Activated T-cell treated with anti-CD3 and anti-CD28 coated beads, Interleukin-2, amount 50 U/mL, for 24 hours (primary cell): ENCODE measurements around the gene SLC5A2.

ENCODE experiments used
- DNase-seq: peaks from one replicate; pipeline ENCODE4 v3.0.0-alpha.2; 2020
- H3K27ac Mint-ChIP-seq: 2 replicates; pipeline ENCODE4 v1.8.0; 2020; ENCODE audit warnings: mild to moderate bottlenecking, mixed read lengths
- H3K27me3 Mint-ChIP-seq: 2 replicates; pipeline ENCODE4 v1.8.0; 2020; ENCODE audit warnings: mixed read lengths
- H3K36me3 Mint-ChIP-seq: 2 replicates; pipeline ENCODE4 v1.8.0; 2020; ENCODE audit warnings: low read depth, mixed read lengths
- H3K4me1 Mint-ChIP-seq: 2 replicates; pipeline ENCODE4 v1.8.0; 2020; ENCODE audit warnings: low read depth, mixed read lengths
- H3K4me3 Mint-ChIP-seq: 2 replicates; pipeline ENCODE4 v1.8.0; 2020; ENCODE audit warnings: mild to moderate bottlenecking, moderate library complexity, mixed read lengths
- H3K9me3 Mint-ChIP-seq: 2 replicates; pipeline ENCODE4 v1.8.0; 2020; ENCODE audit warnings: mixed read lengths

Gene SLC5A2

DNA sequence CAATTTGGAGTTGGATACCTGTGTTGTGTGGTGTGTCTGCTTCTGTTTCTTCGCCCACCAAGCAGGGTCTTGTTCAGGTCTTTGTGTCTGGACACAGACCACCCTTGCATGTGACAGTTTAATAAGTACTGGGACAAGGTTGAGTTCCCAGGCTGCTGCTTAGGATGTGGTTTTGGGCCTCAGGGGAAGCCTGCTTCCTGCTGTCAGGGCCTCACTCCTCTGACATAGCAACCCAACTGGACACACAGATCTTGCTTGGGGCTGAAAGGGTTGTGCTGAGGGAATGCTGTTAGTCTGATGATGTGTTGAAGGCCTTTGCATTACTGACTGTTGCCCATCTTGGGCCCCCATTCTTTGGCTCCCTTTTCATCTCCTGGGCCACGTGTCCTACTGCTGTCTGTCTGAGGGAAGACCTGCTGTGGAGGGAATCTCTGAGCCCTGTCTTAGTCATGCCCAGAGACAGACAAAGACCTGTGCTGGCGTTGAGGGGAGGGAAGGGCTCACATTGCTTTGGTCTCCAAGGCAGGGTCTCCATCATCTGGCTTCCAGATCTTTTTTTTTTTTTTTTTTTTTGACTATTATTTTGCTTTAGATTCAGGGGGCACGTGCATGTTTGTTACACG, 15.7 kb upstream of the SLC5A2 start:
- Mint-ChIP-seq H3K4me1 (peaks cover 16% of the 10 kb centered on the region), H3K36me3 (peaks cover 47% of the 10 kb centered on the region), H3K27me3 (peaks cover 7% of the 10 kb centered on the region), H3K4me3 (no peak overlapping the region), H3K27ac (peak overlapping the region; percentile 78), H3K9me3 (no peaks in the 10 kb centered on the region)
- DNase-seq: no peak

DNA sequence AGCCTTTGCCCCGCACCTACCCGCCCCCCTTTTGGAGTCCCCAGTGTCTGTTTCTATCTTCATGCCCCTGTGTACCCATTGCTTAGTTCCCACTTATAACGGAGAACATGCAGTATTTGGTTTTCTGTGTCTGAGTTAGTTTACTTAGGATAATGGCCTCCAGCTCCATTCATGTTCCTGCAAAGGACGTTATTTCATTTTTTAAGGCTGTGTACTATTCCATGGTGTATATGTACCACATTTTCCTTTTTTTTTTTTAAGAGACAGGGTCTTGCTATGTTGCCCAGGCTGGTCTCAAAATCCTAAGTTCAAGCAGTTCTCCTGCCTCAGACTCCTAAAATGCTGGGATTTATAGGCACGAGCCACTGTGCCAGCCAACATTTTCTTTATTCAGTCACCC, 15.1 kb upstream of the SLC5A2 start:
- H3K27ac Mint-ChIP-seq: no peak overlapping the region
- H3K9me3 Mint-ChIP-seq: no peaks in the 10 kb centered on the region
- H3K4me1 Mint-ChIP-seq: peaks cover 21% of the 10 kb centered on the region

DNA sequence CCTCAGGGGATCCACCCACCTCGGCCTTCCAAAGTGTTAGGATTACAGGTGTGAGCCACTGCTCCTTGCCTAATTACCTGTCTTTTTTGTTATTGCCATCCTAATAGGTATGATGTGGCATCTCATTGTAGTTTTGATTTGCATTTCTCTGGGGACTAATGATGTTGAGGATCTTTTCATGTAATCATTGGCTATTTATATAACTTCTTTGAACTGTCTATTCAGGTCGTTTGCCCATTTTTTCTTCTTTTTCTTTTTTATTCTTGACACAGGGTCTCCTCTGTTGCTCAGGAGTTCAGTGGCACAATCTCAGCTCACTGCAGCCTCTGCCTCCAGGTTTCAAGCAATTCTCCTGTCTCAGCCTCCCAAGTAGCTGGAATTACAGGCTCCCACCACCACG, 12.3 kb upstream of the SLC5A2 start:
- H3K4me3 Mint-ChIP-seq: no peak overlapping the region
- no peak overlapping the region for H3K27ac Mint-ChIP-seq
- no peaks in the 10 kb centered on the region for H3K9me3 Mint-ChIP-seq
- H3K27me3 Mint-ChIP-seq: peaks cover 24% of the 10 kb centered on the region
- peaks cover 17% of the 10 kb centered on the region for H3K36me3 Mint-ChIP-seq
- no peak for DNase-seq
- peaks cover 22% of the 10 kb centered on the region for H3K4me1 Mint-ChIP-seq

More for the DNA sequence above, 15.1 kb upstream of the SLC5A2 start:
- Mint-ChIP-seq H3K36me3 (peaks cover 41% of the 10 kb centered on the region), H3K4me3 (no peak overlapping the region), H3K27me3 (peaks cover 13% of the 10 kb centered on the region)
- DNase-seq: no peak

DNA sequence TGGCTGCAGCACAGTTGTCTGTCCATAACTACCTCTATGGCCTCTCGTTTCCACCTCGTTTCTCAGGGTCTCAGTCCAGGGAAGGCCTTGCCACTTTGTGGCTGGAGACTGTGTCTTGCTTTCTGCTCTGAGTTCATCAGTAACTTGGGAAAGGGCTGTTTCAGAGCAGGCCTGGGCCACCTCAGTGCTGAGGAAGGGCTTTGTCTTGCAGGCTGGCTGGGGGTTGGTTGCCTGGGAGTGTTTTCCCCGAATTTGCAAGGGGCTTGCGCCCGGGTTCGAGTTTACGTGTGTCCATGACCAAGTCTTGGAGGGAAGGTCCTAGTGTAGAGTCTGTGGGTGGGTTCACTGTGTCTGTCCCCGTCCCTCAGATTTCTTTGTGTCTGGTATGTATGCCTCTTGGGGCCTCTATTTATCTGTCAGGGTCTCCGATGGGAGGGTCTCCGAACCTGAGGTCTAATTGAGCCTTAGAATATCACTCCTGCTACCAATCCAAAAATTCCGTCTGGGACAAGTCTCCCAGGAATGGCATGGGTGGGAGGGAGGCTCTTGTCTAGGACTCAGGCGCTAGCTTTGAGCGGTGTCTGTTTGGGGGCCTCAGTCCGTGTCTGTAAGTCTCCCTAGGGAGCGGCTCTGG, 11.6 kb upstream of the SLC5A2 start:
- Mint-ChIP-seq H3K9me3 (no peaks in the 10 kb centered on the region), H3K36me3 (peaks cover 10% of the 10 kb centered on the region), H3K27ac (no peak overlapping the region), H3K4me3 (no peak overlapping the region), H3K4me1 (peaks cover 28% of the 10 kb centered on the region), H3K27me3 (peaks cover 31% of the 10 kb centered on the region)
- DNase-seq: no peak

DNA sequence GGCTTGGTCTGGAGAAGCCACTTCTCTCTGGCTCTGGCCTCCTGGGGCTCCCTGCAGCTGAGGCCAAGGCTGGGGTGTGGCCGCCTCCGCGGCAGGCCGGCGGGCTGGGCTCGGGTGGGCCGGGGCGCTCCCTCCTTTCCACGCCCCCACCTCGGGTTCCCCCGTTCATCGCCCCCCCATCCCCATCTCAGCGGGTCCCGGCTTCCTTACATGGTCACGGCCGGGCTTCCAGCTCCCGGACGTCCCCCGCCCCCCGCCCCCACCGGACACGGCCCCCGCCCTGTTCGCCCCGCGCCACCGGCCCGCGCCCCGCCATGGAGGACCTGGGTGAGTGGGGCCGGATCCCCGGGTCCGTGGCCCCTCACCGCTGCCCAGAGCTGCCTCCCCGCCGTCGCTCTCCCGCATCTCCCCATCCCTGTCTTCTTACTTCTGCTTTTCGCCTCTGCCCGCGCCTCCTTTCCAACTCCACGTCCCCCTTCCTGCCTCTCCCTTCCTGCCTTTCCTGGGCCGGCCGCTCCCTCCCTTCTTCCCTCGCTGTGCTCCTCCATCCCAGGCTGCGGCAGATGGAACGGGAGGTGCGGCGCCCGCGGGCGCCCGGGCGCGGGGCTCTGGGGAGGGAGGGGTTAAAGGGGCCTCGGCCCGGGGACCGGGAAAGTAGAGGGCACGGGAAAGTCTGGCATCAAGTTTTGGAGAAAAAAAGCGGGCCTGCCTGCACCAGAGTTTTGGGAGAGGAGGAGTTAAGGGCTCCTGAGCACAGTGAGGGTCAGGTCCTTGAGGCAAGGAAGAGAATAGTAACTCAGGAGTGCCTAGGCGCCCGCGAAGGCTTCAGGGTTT, 10.8 kb upstream of the SLC5A2 start, which contains the start of gene TGFB1I1:
TSS of gene TGFB1I1 (plus strand) at position 278 of the 834 bp plus-strand sequence. CDS start at position 315, 37 bp downstream.
- DNase-seq: no peak
- Mint-ChIP-seq H3K4me3 (peak within 1 kb of the TSS; percentile 70), H3K36me3 (peaks cover 5% of the 10 kb centered on the region), H3K4me1 (peaks cover 29% of the 10 kb centered on the region), H3K27me3 (peaks cover 33% of the 10 kb centered on the region), H3K27ac (no peak within 1 kb of the TSS), H3K9me3 (no peaks in the 10 kb centered on the region)

DNA sequence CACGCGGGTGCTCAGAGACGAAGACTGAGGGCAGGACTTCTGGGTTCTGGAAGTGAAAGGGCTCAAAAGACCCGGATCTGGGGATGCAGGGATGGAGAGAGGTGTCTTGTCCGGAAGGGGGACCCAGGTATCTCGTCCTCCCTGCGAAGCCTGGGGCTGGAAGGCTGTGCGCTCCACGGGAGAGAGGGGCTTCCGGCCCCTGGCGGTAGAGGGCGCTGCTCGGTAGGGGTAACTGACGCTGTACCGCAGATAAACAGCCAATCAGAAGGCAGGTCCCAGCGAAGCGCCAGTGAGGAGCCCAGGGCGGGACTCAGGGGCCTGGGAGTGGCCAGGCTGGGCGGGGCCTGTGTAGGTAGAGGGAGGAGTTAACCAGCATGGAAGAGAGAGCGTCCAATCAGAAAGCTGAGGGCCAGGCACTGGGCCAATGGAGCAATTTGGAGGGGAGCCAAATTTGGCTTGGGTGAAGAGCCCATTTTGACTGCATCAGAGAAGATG, 10.2 kb upstream of the SLC5A2 start:
- no peak overlapping the region for H3K27ac Mint-ChIP-seq
- H3K4me3 Mint-ChIP-seq: peak overlapping the region; percentile 70
- peak; percentile 60 for DNase-seq

DNA sequence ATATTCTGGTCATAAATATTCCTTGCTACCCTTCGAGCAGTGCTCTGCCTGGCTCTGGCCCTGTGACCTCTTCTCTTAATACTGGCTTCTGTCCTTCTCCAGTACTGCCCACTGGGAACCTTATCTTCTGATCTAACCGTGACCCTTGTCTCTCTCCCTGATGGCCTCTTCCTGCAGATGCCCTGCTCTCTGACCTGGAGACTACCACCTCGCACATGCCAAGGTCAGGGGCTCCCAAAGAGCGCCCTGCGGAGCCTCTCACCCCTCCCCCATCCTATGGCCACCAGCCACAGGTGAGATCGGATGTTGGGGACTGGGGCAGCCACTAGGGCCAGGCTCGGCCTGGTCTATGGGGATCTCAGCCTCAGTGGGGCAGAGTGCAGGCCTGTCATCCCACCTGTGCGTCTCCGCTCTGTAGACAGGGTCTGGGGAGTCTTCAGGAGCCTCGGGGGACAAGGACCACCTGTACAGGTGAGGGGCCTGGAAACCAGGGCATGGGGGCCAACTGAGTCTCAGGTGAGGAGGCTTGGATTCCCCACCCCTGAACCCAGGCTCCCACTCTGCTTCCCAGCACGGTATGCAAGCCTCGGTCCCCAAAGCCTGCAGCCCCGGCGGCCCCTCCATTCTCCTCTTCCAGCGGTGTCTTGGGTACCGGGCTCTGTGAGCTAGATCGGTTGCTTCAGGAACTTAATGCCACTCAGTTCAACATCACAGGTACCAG, 9.5 kb upstream of the SLC5A2 start:
- Mint-ChIP-seq H3K4me3 (no peak overlapping the region), H3K27ac (no peak overlapping the region), H3K4me1 (peaks cover 29% of the 10 kb centered on the region), H3K36me3 (no peaks in the 10 kb centered on the region), H3K9me3 (no peaks in the 10 kb centered on the region), H3K27me3 (peaks cover 33% of the 10 kb centered on the region)
- no peak for DNase-seq

More for the DNA sequence above, 10.2 kb upstream of the SLC5A2 start:
- no peaks in the 10 kb centered on the region for H3K36me3 Mint-ChIP-seq
- peaks cover 29% of the 10 kb centered on the region for H3K4me1 Mint-ChIP-seq
- peaks cover 33% of the 10 kb centered on the region for H3K27me3 Mint-ChIP-seq
- H3K9me3 Mint-ChIP-seq: no peaks in the 10 kb centered on the region

DNA sequence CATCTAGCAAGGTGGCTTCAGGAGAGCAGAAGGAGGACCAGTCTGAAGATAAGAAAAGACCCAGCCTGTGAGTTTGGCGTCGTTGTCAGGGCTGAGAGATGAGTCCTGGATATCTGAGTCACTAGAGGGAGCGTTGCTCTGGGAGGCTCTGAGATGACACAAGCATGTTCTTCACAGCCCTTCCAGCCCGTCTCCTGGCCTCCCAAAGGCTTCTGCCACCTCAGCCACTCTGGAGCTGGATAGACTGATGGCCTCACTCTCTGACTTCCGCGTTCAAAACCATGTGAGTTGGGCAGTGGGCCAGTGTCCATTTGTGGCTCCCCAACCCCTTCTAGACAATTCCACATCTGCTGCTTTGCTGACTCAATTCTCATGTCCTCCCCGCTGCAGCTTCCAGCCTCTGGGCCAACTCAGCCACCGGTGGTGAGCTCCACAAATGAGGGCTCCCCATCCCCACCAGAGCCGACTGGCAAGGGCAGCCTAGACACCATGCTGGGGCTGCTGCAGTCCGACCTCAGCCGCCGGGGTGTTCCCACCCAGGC, 8.7 kb upstream of the SLC5A2 start:
- DNase-seq: no peak
- Mint-ChIP-seq H3K27me3 (peaks cover 33% of the 10 kb centered on the region), H3K36me3 (no peaks in the 10 kb centered on the region), H3K9me3 (no peaks in the 10 kb centered on the region), H3K4me3 (no peak overlapping the region), H3K27ac (no peak overlapping the region), H3K4me1 (peaks cover 29% of the 10 kb centered on the region)

DNA sequence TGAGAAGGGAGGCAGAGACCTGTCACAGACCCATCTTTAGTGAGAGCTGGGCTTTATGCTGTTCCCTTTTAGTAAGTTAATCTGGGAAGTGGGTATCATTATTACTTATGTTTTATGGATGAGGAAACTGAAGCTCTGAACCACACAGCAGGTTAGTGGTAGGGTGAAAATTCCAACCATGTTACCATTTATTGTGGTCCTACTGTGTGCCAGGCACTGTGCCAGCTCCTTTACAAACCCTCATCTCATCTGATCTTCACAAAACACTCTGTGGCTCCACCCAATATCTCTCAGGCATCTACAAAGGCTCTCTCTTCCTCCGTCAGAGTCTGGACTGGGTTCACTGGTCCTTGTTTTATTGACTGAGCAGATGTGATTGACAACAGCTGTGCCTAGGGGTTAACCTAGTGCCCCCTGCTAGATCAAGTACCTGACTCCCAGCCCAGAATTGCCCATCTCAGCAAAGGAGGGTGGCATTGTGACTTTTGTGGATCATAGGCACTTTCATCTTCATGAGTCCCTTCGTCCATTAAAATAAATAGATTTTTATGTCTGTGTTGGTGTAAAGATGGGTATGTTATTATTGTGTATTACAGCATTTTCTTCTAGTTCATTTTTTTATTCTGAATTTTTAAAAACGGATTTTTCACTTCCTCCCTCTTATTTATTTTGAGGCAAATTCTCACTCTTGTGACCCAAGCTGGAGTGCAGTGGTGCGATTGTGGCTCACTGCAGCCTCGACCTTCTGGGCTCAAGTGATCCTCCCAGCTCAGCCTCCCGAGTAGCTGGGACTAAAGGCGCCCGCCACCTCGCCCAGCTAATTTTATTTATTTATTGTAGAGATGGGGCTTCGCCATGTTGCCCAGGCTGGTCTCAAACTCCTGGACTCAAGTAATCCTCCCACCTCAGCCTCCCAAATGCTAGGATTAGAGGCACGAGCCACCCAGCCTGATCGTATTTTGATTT, 7.9 kb upstream of the SLC5A2 start:
- Mint-ChIP-seq H3K4me1 (peaks cover 29% of the 10 kb centered on the region), H3K9me3 (no peaks in the 10 kb centered on the region), H3K4me3 (no peak overlapping the region), H3K36me3 (no peaks in the 10 kb centered on the region), H3K27me3 (peaks cover 33% of the 10 kb centered on the region), H3K27ac (no peak overlapping the region)
- DNase-seq: no peak

DNA sequence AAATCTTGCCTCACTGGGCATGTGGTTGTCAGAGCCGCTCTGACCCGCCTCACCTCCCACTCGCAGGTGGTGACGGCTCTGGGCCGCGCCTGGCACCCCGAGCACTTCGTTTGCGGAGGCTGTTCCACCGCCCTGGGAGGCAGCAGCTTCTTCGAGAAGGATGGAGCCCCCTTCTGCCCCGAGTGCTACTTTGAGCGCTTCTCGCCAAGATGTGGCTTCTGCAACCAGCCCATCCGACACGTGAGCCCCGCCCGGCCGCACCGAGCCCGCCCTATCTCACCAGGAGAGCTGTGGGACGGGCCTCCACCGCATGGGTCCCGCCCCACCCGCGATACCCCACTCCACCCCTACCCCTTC, 7.0 kb upstream of the SLC5A2 start:
- Mint-ChIP-seq H3K9me3 (no peaks in the 10 kb centered on the region), H3K27me3 (peaks cover 33% of the 10 kb centered on the region), H3K4me3 (peak overlapping the region; percentile 74), H3K4me1 (peaks cover 29% of the 10 kb centered on the region), H3K27ac (no peak overlapping the region), H3K36me3 (no peaks in the 10 kb centered on the region)
- no peak for DNase-seq

DNA sequence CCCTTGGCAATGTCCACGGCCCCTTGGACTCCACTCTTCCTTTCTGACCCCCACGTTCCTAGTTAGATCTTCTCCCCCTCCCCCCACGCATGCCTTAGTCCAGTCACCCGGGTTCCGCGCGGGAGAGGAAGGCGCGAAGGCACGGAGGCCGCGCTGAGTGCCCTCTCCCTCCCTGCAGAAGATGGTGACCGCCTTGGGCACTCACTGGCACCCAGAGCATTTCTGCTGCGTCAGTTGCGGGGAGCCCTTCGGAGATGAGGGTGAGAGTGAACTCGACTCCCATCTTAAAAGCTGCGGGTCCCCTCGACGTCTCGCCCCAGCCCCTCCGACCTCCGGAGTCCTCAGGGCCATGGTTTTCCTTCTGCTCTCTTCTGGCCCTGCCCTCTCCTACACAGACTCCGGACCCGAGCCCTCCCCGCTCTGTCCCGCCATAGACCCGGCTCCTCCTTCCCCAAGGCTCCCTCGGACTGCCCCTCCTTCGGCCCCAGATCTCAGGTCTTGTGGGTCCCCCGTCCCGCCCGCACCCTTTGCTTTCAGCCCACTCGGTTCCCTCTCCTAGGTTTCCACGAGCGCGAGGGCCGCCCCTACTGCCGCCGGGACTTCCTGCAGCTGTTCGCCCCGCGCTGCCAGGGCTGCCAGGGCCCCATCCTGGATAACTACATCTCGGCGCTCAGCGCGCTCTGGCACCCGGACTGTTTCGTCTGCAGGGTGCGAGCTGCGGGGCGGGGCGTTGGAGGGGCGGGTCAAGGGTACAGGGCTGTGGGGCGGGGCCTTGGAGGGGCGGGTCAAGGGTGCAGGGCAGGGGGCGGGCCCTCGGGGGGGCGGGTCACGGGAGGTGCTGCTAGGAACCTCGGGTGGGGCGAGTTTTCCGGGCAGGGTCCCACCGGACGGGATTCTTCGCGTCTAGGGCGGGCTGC, 6.4 kb upstream of the SLC5A2 start:
- H3K9me3 Mint-ChIP-seq: no peaks in the 10 kb centered on the region
- peak; percentile 90 for DNase-seq
- H3K4me1 Mint-ChIP-seq: peaks cover 29% of the 10 kb centered on the region
- no peaks in the 10 kb centered on the region for H3K36me3 Mint-ChIP-seq
- H3K27ac Mint-ChIP-seq: peak overlapping the region; percentile 14
- H3K27me3 Mint-ChIP-seq: peaks cover 27% of the 10 kb centered on the region
- peak overlapping the region; percentile 74 for H3K4me3 Mint-ChIP-seq
